Measurements from ENCODE around the gene DPF1.

The DPF1 gene

DNA sequence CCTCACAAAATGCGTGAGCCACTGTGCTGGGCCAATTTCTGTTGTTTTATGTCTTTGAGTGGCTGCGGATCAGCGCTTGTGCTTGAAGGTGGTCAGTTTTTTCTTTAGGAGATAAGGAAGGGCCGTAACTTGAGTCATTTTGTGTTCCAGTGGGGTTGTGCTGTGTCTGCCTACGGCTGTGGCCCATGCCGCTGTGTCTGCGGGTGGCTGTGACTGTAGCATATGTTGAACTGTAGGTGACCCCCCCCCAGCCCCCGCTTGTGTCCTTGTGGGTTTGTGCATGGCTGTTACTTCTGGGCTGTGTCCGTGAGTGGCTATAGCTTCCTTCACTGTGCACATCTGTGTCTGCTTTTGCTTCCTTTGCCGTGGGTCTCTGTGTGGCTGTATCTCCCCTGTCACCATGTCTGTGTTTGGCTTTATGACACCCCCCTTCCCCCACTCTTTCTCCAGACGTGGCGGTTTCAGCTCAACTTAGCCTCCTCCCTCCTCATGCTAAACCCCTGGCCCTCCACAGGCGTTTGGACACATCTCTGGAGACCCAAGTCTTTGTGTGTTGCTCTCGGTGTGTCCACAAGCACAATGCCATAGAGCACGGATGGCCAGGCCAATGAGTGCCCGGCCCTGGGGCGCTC is 31.5 kb upstream of the DPF1 start:
- in situ Hi-C loops (cut with MboI; ENCODE audit: low sequenced_read_pairs, unreplicated experiment) = no loop called here
- no peak for TF ChIP-seq CTCF (IDR thresholded peaks at IDR 0.05; ENCODE audit: borderline replicate concordance, control extremely low read depth, extremely low read depth, insufficient read depth, missing control alignments)
- DNase-seq (ENCODE audit: low spot score) = no peak

- in situ Hi-C loops (cut with MboI; ENCODE audit: low sequenced_read_pairs, unreplicated experiment) = no loop called here
- no peak for TF ChIP-seq CTCF (IDR thresholded peaks at IDR 0.05; ENCODE audit: borderline replicate concordance, control extremely low read depth, extremely low read depth, insufficient read depth, missing control alignments)
- DNase-seq (ENCODE audit: low spot score) = no peak
These were observed 29.8 kb upstream of the DPF1 start for GRCh38 chr19:38253788-38254187.

DNA sequence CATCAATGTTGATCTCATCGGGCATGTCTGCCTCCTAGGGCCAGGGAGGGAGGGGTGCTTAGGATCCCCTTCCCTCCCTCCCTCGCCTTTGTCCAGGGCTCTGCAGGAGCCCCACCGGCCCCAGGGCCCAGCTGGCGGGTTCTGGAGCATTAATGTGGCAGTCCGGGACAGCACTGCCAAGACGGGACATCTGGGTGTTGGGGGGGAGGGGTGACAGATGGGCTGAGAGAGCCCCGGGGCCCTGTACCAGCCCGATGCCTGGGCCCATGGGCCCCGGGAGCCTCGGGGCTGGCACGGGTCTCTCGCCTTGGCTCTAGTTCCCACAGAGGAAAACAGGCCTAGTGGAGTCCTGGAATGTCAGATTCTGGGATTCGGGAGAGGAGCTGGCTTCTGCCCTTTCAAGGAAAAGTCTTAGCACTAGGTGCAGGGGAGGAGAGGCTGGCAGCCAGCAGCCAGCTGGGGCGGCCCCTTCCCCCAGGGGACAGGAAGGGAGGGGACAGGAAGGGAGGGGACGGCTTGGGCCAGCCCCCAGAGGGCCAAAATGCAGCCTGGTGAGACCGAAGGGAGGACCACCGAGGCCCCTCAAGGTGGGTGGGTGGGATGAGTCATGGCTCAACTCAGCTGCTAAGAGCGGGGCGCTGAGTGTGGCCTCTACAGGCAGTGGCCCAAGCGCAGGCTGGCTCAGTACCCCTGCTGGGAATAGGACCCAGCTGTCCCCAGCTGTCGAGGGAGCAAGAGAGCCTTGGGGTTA is 29.1 kb upstream of the DPF1 start:
- in situ Hi-C loops (cut with MboI; ENCODE audit: low sequenced_read_pairs, unreplicated experiment) = no loop called here
- no peak for DNase-seq (ENCODE audit: low spot score)
- TF ChIP-seq CTCF (IDR thresholded peaks at IDR 0.05; ENCODE audit: borderline replicate concordance, control extremely low read depth, extremely low read depth, insufficient read depth, missing control alignments) = no peak

DNA sequence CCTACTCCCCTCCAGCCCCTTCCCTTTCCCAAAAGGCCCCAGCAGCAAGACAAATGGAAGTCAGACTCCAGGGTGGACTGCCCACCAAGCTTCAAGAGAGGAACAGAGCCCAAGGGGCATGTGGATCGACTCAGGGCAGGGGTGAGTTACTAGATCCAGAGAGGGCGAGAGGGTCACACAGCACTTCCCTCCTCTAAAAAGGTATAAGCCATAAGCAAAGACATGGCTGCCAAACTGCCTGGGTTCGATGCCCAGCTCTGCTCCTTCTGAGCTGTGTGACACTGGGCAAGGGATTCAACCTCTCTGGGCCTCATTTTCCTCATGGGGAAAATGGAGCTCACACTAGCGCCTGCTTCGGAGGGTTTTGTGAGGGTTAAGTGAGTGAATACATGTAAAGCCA is 28.4 kb upstream of the DPF1 start:
- in situ Hi-C loops (cut with MboI; ENCODE audit: low sequenced_read_pairs, unreplicated experiment) = no loop called here
- DNase-seq (ENCODE audit: low spot score) = no peak
- TF ChIP-seq CTCF (IDR thresholded peaks at IDR 0.05; ENCODE audit: borderline replicate concordance, control extremely low read depth, extremely low read depth, insufficient read depth, missing control alignments) = no peak

- in situ Hi-C loops (cut with MboI; ENCODE audit: low sequenced_read_pairs, unreplicated experiment) = no loop called here
- no peak for TF ChIP-seq CTCF (IDR thresholded peaks at IDR 0.05; ENCODE audit: borderline replicate concordance, control extremely low read depth, extremely low read depth, insufficient read depth, missing control alignments)
- DNase-seq (ENCODE audit: low spot score) = no peak
These were observed 27.6 kb upstream of the DPF1 start for GRCh38 chr19:38251564-38252051.

GRCh38 chr19:38250821-38251563 is 27.0 kb upstream of the DPF1 start:
- no peak for TF ChIP-seq CTCF (IDR thresholded peaks at IDR 0.05; ENCODE audit: borderline replicate concordance, control extremely low read depth, extremely low read depth, insufficient read depth, missing control alignments)
- no peak for DNase-seq (ENCODE audit: low spot score)
- in situ Hi-C loops (cut with MboI; ENCODE audit: low sequenced_read_pairs, unreplicated experiment) = no loop called here
